SK-N-MC (cell line): ENCODE results near the gene DMTF1.

ENCODE experiments used
- DNase-seq: peaks from one replicate; pipeline ENCODE4 v3.0.0-alpha.2; 2011; ENCODE audit warnings: low read depth, low spot score
- H3K27ac ChIP-seq: fragments of 200-600 bp; sonication (generic); 2 replicates; pipeline ENCODE4 v1.5.1; 2016; ENCODE audit warnings: mixed run types
- H3K36me3 ChIP-seq: fragments of 200-600 bp; sonication (generic); 2 replicates; pipeline ENCODE4 v1.6.1; 2017; ENCODE audit warnings: antibody characterized with exemption, low read length, mixed read lengths; ENCODE audit not compliant: insufficient read depth
- H3K4me3 ChIP-seq: fragments of 200-600 bp; sonication (generic); 2 replicates; pipeline ENCODE4 v1.5.1; 2016
- H3K9ac ChIP-seq: fragments of 200-600 bp; sonication (generic); 2 replicates; pipeline ENCODE4 v1.8.0; 2017; ENCODE audit warnings: mixed run types, mixed read lengths; ENCODE audit not compliant: insufficient read length
- H3K9me3 ChIP-seq: fragments of 200-600 bp; sonication (generic); 2 replicates; pipeline ENCODE4 v1.6.1; 2017; ENCODE audit warnings: low read depth, mild to moderate bottlenecking, antibody characterized with exemption, low read length, moderate library complexity, mixed read lengths
- EZH2 ChIP-seq: fragments of 200-600 bp; sonication (generic); IDR thresholded peaks from one replicate; pipeline ENCODE4 v1.6.1; 2017; ENCODE audit warnings: antibody characterized with exemption
- FOXP2 ChIP-seq: optimal IDR thresholded peaks from 2 replicates; pipeline ENCODE3; 2011; ENCODE audit warnings: mild to moderate bottlenecking, moderate library complexity; ENCODE audit not compliant: insufficient read depth; ENCODE audit errors: extremely low read length, control extremely low read depth
- POLR2AphosphoS5 ChIP-seq: IDR thresholded peaks from 2 replicates; pipeline ENCODE4 v1.6.1; 2012; ENCODE audit warnings: mild to moderate bottlenecking, low read depth, low read length, borderline replicate concordance

DMTF1 gene

GRCh38 chr7:87210506-87210905, 58.3 kb downstream of the DMTF1 start:
- TF ChIP-seq POLR2AphosphoS5 (no peak), EZH2 (no peak), FOXP2 (no peak)
- peaks cover 9% of the 10 kb centered on the region; the same call in 1 of the 2 replicates for H3K36me3 ChIP-seq
- DNase-seq, result no peak

GRCh38 chr7:87212498-87212897, 60.2 kb downstream of the DMTF1 start:
- H3K9me3 ChIP-seq, result no peaks in the 10 kb centered on the region
- no peak for TF ChIP-seq FOXP2
- TF ChIP-seq EZH2, result no peak
- no peak for TF ChIP-seq POLR2AphosphoS5
- no peak overlapping the region for H3K4me3 ChIP-seq
- H3K36me3 ChIP-seq, result 0 out of 2 replicates have a peak, but pooled peaks cover 4% of the 10 kb centered on the region
- H3K27ac ChIP-seq, result no peak overlapping the region
- no peak overlapping the region for H3K9ac ChIP-seq
- no peak for DNase-seq

More at GRCh38 chr7:87210506-87210905, 58.3 kb downstream of the DMTF1 start:
- Histone ChIP-seq H3K27ac (no peak overlapping the region), H3K9me3 (no peaks in the 10 kb centered on the region), H3K9ac (no peak overlapping the region), H3K4me3 (no peak overlapping the region)

DNA sequence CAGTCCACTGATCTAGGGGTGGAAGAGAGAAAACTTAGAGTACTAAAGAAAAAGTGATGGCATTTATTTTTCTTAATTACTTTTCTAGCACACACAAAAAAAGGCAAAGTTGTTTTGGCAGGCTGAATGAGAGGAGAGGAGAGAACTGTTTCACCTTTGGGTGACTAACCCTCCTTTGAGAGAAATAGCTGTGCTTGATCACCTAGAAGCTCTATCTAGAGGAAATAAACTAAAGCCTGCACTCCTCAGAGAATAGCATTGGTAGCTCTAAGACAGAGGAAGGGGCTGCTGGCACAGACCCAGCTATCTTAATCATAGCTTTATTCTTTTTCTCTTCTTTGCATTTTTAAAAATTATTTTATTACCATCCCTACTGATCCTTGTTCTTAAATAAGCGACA, 61.0 kb downstream of the DMTF1 start:
- 0 out of 2 replicates have a peak, but pooled peaks cover 4% of the 10 kb centered on the region for H3K36me3 ChIP-seq
- H3K27ac ChIP-seq, result no peak overlapping the region
- TF ChIP-seq FOXP2, result no peak
- TF ChIP-seq POLR2AphosphoS5, result no peak
- no peak for TF ChIP-seq EZH2
- no peak overlapping the region for H3K9ac ChIP-seq
- no peak for DNase-seq
- no peak overlapping the region for H3K4me3 ChIP-seq
- no peaks in the 10 kb centered on the region for H3K9me3 ChIP-seq

- DNase-seq, result no peak
- Histone ChIP-seq H3K4me3 (no peak overlapping the region), H3K36me3 (no peaks in the 10 kb centered on the region), H3K9ac (no peak overlapping the region), H3K27ac (no peak overlapping the region), H3K9me3 (no peaks in the 10 kb centered on the region)
- no peak for TF ChIP-seq EZH2
- TF ChIP-seq FOXP2, result no peak
- TF ChIP-seq POLR2AphosphoS5, result no peak
Measured at GRCh38 chr7:87213811-87214210, 61.6 kb downstream of the DMTF1 start.

- H3K4me3 ChIP-seq, result no peak overlapping the region
- DNase-seq, result no peak
- no peak overlapping the region for H3K27ac ChIP-seq
- H3K36me3 ChIP-seq, result no peaks in the 10 kb centered on the region
- TF ChIP-seq POLR2AphosphoS5 (no peak), FOXP2 (no peak), EZH2 (no peak)
- H3K9me3 ChIP-seq, result no peaks in the 10 kb centered on the region
- H3K9ac ChIP-seq, result no peak overlapping the region
Measured at GRCh38 chr7:87215046-87215445, 62.8 kb downstream of the DMTF1 start.

DNA sequence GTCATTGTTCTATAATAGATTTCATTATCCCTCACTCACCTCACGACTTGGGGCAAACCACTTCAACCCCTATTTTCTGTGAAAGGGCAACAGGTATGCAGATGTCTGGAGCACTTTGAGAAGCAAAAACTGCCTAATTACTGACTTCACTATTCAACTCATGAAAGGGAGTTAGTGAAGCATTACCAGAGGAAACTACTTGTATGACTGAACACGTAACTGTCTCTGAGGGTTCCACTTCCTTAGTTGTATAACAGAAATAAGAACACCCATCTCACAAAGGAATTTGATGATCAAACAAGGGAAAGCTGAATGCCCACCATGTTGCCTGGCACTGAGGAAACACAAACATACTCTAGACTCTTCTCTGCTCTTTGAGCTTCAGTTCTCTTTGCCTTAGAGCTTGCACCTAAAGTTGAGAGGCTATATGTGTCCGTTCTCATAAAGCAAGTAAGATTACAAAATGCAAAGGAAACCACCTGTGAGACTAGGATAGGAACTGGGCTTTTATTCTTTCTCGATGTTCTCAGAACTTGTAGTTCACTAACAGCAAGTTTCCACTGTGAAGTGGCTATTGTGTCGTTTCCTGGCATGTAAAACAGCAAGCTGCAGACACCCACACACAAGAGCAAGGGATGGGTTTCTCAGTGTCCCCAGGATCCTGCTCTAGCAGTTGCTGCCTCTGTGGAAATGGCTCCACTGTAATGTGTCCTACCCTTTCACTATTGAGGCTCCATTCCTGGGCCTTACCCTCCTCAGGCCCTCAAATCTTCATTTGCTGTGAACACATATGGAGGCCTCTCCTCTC, 64.7 kb downstream of the DMTF1 start:
- no peak overlapping the region for H3K27ac ChIP-seq
- TF ChIP-seq FOXP2 (no peak), EZH2 (no peak), POLR2AphosphoS5 (no peak)
- H3K4me3 ChIP-seq, result no peak overlapping the region
- no peaks in the 10 kb centered on the region for H3K36me3 ChIP-seq
- H3K9me3 ChIP-seq, result no peaks in the 10 kb centered on the region
- DNase-seq, result no peak
- H3K9ac ChIP-seq, result no peak overlapping the region

- DNase-seq, result no peak
- no peak overlapping the region for H3K27ac ChIP-seq
- H3K9me3 ChIP-seq, result no peaks in the 10 kb centered on the region
- TF ChIP-seq POLR2AphosphoS5 (no peak), EZH2 (no peak), FOXP2 (no peak)
- H3K9ac ChIP-seq, result no peak overlapping the region
- no peaks in the 10 kb centered on the region for H3K36me3 ChIP-seq
- H3K4me3 ChIP-seq, result peak overlapping the region; percentile 78; the same call in 1 of the 2 replicates
Measured at GRCh38 chr7:87217983-87218653, 65.9 kb downstream of the DMTF1 start.

GRCh38 chr7:87218796-87219544, 66.7 kb downstream of the DMTF1 start:
- no peak for DNase-seq
- TF ChIP-seq POLR2AphosphoS5 (no peak), EZH2 (no peak), FOXP2 (no peak)
- no peak overlapping the region for H3K27ac ChIP-seq
- H3K4me3 ChIP-seq, result peak overlapping the region; percentile 78
- no peaks in the 10 kb centered on the region for H3K9me3 ChIP-seq
- no peaks in the 10 kb centered on the region for H3K36me3 ChIP-seq
- peak overlapping the region; percentile 68 for H3K9ac ChIP-seq
